H1 (cell line): ENCODE results near the gene MYO1D. TPM values are rescaled to one million over a fixed set of nuclear protein-coding genes. Genes with fewer than 3 reads are reported as not detected.
A peak's percentile ranks its signal among the peaks of the same experiment; 100 is the strongest.

Experiments
- CTCF ChIA-PET: fragments of 300-600 bp; sonication (Branson Sonifier 250); formaldehyde crosslinking; loops from one replicate; lab custom pipeline; 2021; ENCODE audit not compliant: partially characterized antibody; lab: Charles Lee
- POLR2A ChIA-PET: fragments of 300-600 bp; sonication (Branson Sonifier 250); formaldehyde crosslinking; loops from one replicate; lab custom pipeline; 2021; ENCODE audit warnings: inconsistent platforms; ENCODE audit not compliant: partially characterized antibody; lab: Charles Lee
- DNase-seq, 2 experiments: peaks; one replicate each; pipeline versions ENCODE4 v3.0.0 to v3.0.0-alpha.2; 2010 to 2022; ENCODE audit warnings: low spot score in 2 of 2, low read depth in 1 of 2, mixed read lengths in 1 of 2
- FAIRE-seq: peaks from 2 replicates; lab custom pipeline; 2011; peaks lifted over from hg19 to GRCh38; lab: Jason Lieb, UNC
- H2AFZ ChIP-seq: 2 replicates; pipeline ENCODE4 v1.8.1; 2012; ENCODE audit warnings: low read length, inconsistent platforms
- H2AK5ac ChIP-seq: 2 replicates; pipeline ENCODE4 v1.6.1; 2013; ENCODE audit warnings: low read depth, low read length
- H2BK120ac ChIP-seq: replicated peaks from 2 replicates; pipeline ENCODE3; 2013; ENCODE audit warnings: low read depth, low read length, inconsistent platforms
- H2BK12ac ChIP-seq: 2 replicates; pipeline ENCODE4 v1.6.1; 2013; ENCODE audit warnings: low read depth, low read length
- H2BK15ac ChIP-seq: 2 replicates; pipeline ENCODE4 v1.6.1; 2013; ENCODE audit warnings: low read length
- H2BK20ac ChIP-seq: 2 replicates; pipeline ENCODE4 v1.6.1; 2013; ENCODE audit warnings: low read length
- H2BK5ac ChIP-seq: 2 replicates; pipeline ENCODE4 v1.6.1; 2013; ENCODE audit warnings: low read depth, low read length
- H3K14ac ChIP-seq: 2 replicates; pipeline ENCODE4 v1.6.1; 2013; ENCODE audit warnings: inconsistent platforms; ENCODE audit not compliant: insufficient read length
- H3K18ac ChIP-seq: 2 replicates; pipeline ENCODE4 v1.6.1; 2013; ENCODE audit warnings: low read length; ENCODE audit errors: extremely low read depth
- H3K23ac ChIP-seq: 2 replicates; pipeline ENCODE4 v1.6.1; 2013; ENCODE audit warnings: inconsistent platforms; ENCODE audit not compliant: insufficient read length
- H3K23me2 ChIP-seq: 2 replicates; pipeline ENCODE4 v1.6.1; 2013; ENCODE audit warnings: low read depth, low read length
- H3K27ac ChIP-seq: 2 replicates; pipeline ENCODE4 v1.6.1; 2011; ENCODE audit warnings: low read depth, low read length, inconsistent platforms
- H3K27me3 ChIP-seq, 4 experiments: replicated peaks in 1 of 4; 1 replicate in 1 of 4; 2 replicates in 3 of 4; pipeline versions ENCODE4 v1.6.1 to v1.8.1; 2011 to 2013; ENCODE audit warnings: low read length in 3 of 4, mild to moderate bottlenecking in 3 of 4, inconsistent platforms in 2 of 4, mixed read lengths in 2 of 4, moderate library complexity in 1 of 4; ENCODE audit not compliant: control insufficient read depth in 3 of 4, insufficient read depth in 3 of 4; ENCODE audit errors: extremely low read depth in 1 of 4
- H3K36me3 ChIP-seq, 4 experiments: 2 replicates each; pipeline versions ENCODE4 v1.6.1 to v1.8.1; 2011 to 2013; ENCODE audit warnings: mild to moderate bottlenecking in 4 of 4, low read length in 3 of 4, moderate library complexity in 2 of 4, control low read depth in 1 of 4, inconsistent platforms in 1 of 4; ENCODE audit not compliant: insufficient read depth in 4 of 4, control insufficient read depth in 2 of 4
- H3K4ac ChIP-seq: replicated peaks from 2 replicates; pipeline ENCODE3; 2013; ENCODE audit warnings: low read length, low read depth, mixed read lengths, inconsistent platforms; ENCODE audit not compliant: insufficient read length
- H3K4me1 ChIP-seq, 4 experiments: replicated peaks in 1 of 4; 1 replicate in 1 of 4; 2 replicates in 3 of 4; pipeline versions ENCODE4 v1.6.1 to v1.8.1; 2011 to 2013; ENCODE audit warnings: low read length in 3 of 4, inconsistent platforms in 2 of 4, mixed read lengths in 1 of 4; ENCODE audit not compliant: insufficient read depth in 4 of 4, control insufficient read depth in 3 of 4
- H3K4me2 ChIP-seq, 2 experiments: 2 replicates each; pipeline versions ENCODE4 v1.6.1 to v1.8.1; 2011 to 2013; ENCODE audit warnings: low read depth in 2 of 2, low read length in 2 of 2, control low read depth in 1 of 2, inconsistent platforms in 1 of 2, mild to moderate bottlenecking in 1 of 2; ENCODE audit not compliant: insufficient read depth in 1 of 2
- H3K4me3 ChIP-seq, 4 experiments: fragments of 200-600, 300-600 bp in 1 of 4; sonication (generic), shearing (Covaris generic), sonication (Bioruptor Twin) in 1 of 4; 2 replicates each; pipeline versions ENCODE4 v1.5.1 to v1.8.1; 2011 to 2016; ENCODE audit warnings: low read length in 4 of 4, low read depth in 3 of 4, control low read depth in 2 of 4, inconsistent platforms in 2 of 4, mild to moderate bottlenecking in 2 of 4, mixed read lengths in 1 of 4, moderate library complexity in 1 of 4; ENCODE audit not compliant: insufficient read depth in 2 of 4; ENCODE audit errors: extremely low read depth in 1 of 4
- H3K56ac ChIP-seq: replicated peaks from 2 replicates; pipeline ENCODE3; 2013; ENCODE audit warnings: low read depth, mild to moderate bottlenecking, mixed read lengths, low read length, inconsistent platforms; ENCODE audit not compliant: insufficient read length
- H3K79me1 ChIP-seq: 2 replicates; pipeline ENCODE4 v1.6.1; 2013; ENCODE audit warnings: low read depth, low read length, control low read depth
- H3K79me2 ChIP-seq, 2 experiments: 2 replicates each; pipeline versions ENCODE4 v1.6.1 to v1.8.1; 2012 to 2013; ENCODE audit warnings: low read length in 2 of 2, mild to moderate bottlenecking in 2 of 2, inconsistent platforms in 1 of 2; ENCODE audit not compliant: insufficient read depth in 2 of 2, control insufficient read depth in 1 of 2
- H3K9ac ChIP-seq, 4 experiments: replicated peaks in 1 of 4; 1 replicate in 1 of 4; 2 replicates in 3 of 4; pipeline versions ENCODE4 v1.6.1 to v1.8.1; 2011 to 2013; ENCODE audit warnings: low read depth in 3 of 4, low read length in 3 of 4, control low read depth in 2 of 4, mild to moderate bottlenecking in 2 of 4, moderate library complexity in 2 of 4, inconsistent platforms in 1 of 4; ENCODE audit errors: extremely low read depth in 1 of 4
- H3K9me3 ChIP-seq, 2 experiments: 2 replicates each; pipeline versions ENCODE4 v1.6.1 to v1.8.1; 2012 to 2013; ENCODE audit warnings: mild to moderate bottlenecking in 2 of 2, moderate library complexity in 2 of 2, control low read depth in 1 of 2, inconsistent platforms in 1 of 2, low read depth in 1 of 2, low read length in 1 of 2, mixed read lengths in 1 of 2; ENCODE audit not compliant: insufficient read depth in 2 of 2
- H4K20me1 ChIP-seq, 2 experiments: replicated peaks in 1 of 2; 2 replicates each; pipeline versions ENCODE3 to v1.8.1; 2011 to 2013; ENCODE audit warnings: inconsistent platforms in 2 of 2, low read length in 2 of 2, mild to moderate bottlenecking in 1 of 2; ENCODE audit not compliant: insufficient read depth in 2 of 2, control insufficient read depth in 1 of 2
- H4K5ac ChIP-seq: 2 replicates; pipeline ENCODE4 v1.6.1; 2013; ENCODE audit warnings: low read length, low read depth, mixed read lengths, inconsistent platforms; ENCODE audit not compliant: insufficient read length
- H4K8ac ChIP-seq: 2 replicates; pipeline ENCODE4 v1.8.0; 2013; ENCODE audit warnings: mild to moderate bottlenecking, moderate library complexity, low read length, inconsistent platforms; ENCODE audit not compliant: insufficient read depth; ENCODE audit errors: extremely low read depth
- H4K91ac ChIP-seq: replicated peaks from 2 replicates; pipeline ENCODE3; 2013; ENCODE audit warnings: low read length, mixed read lengths, inconsistent platforms; ENCODE audit not compliant: insufficient read length
- CBX8 ChIP-seq: fragments of 300-800, 300-1000 bp; sonication (generic); IDR thresholded peaks from 2 replicates; pipeline ENCODE4 v1.7.1; 2016; ENCODE audit warnings: low read depth, low read length, borderline replicate concordance
- CHD1 ChIP-seq: IDR thresholded peaks from 2 replicates; pipeline ENCODE4 v1.6.1; 2012; ENCODE audit warnings: low read depth, low read length, improper control_type of control experiment
- EGR1 ChIP-seq: IDR thresholded peaks from 2 replicates; pipeline ENCODE4 v1.6.1; 2011; ENCODE audit warnings: low read depth, low read length, borderline replicate concordance
- HDAC6 ChIP-seq: IDR thresholded peaks from one replicate; pipeline ENCODE4 v1.7.1; 2012; ENCODE audit warnings: low read depth, mild to moderate bottlenecking, inconsistent platforms, low read length, moderate library complexity
- JUN ChIP-seq: IDR thresholded peaks from 2 replicates; pipeline ENCODE4 v1.6.1; 2011; ENCODE audit warnings: low read depth, mild to moderate bottlenecking, improper control_type of control experiment, low read length
- MAFK ChIP-seq: IDR thresholded peaks from 2 replicates; pipeline ENCODE4 v1.6.1; 2012; ENCODE audit warnings: low read depth, mild to moderate bottlenecking, improper control_type of control experiment, low read length
- POU5F1 ChIP-seq: IDR thresholded peaks from 2 replicates; pipeline ENCODE4 v1.6.1; 2011; ENCODE audit warnings: low read depth, mild to moderate bottlenecking, low read length, moderate library complexity
- RBBP5 ChIP-seq: IDR thresholded peaks from 2 replicates; pipeline ENCODE4 v1.7.1; 2012; ENCODE audit warnings: low read depth, mild to moderate bottlenecking, inconsistent platforms, low read length, moderate library complexity, borderline replicate concordance
- SP4 ChIP-seq: IDR thresholded peaks from 2 replicates; pipeline ENCODE4 v1.6.1; 2012; ENCODE audit warnings: low read length, inconsistent platforms
- SRF ChIP-seq: IDR thresholded peaks from 2 replicates; pipeline ENCODE4 v1.6.1; 2011; ENCODE audit warnings: mild to moderate bottlenecking, low read depth, low read length, moderate library complexity
- TAF7 ChIP-seq: optimal IDR thresholded peaks from 2 replicates; pipeline ENCODE3; 2011; ENCODE audit warnings: low read depth, mild to moderate bottlenecking, inconsistent platforms, low read length, moderate library complexity, borderline replicate concordance
- TBP ChIP-seq: IDR thresholded peaks from 2 replicates; pipeline ENCODE4 v1.6.1; 2011; ENCODE audit warnings: low read depth, low read length, improper control_type of control experiment
- TEAD4 ChIP-seq: IDR thresholded peaks from 2 replicates; pipeline ENCODE4 v1.6.1; 2012; ENCODE audit warnings: low read depth, low read length, inconsistent platforms, mixed read lengths
- WGBS, 2 experiments: shearing (Covaris generic) in 1 of 2; methylation state at CpG; one replicate each; pipeline versions ENCODE4 v1.1.6 to v1.1.7; 2013 to 2015; ENCODE audit warnings: low lambda C conversion rate in 2 of 2, mixed read lengths in 2 of 2, inconsistent platforms in 1 of 2, low coverage in 1 of 2, missing lambda C conversion rate in 1 of 2; ENCODE audit not compliant: insufficient replicate concordance in 2 of 2, insufficient coverage in 1 of 2, insufficient read length in 1 of 2; ENCODE audit errors: extremely low coverage in 1 of 2, missing lambda C conversion rate in 1 of 2; 5-methylcytosine and 5-hydroxymethylcytosine counted together
- polyA plus RNA-seq, 7 experiments: library from polyadenylated mRNA; depleted of rRNA in 3 of 7; stranded (reverse) in 5 of 7; unstranded in 2 of 7; fragments of >200 nt in 5 of 7; fragments of 200-250 nt in 2 of 7; gene quantifications; 1 replicate in 5 of 7; 2 replicates in 1 of 7; 4 replicates in 1 of 7; pipeline versions ENCODE4 v1.2.1 to v1.2.3, GENCODE V29; 2011 to 2013; ENCODE audit warnings: missing spikeins in 2 of 7, mixed read lengths in 2 of 7
- total RNA-seq: library from RNA; stranded (reverse); fragmentation: NEBNext Ultra II Directional; extraction: Animal tissue kit (Norgen Biotek cat#: 25700); gene quantifications from 2 replicates; pipeline ENCODE4 v1.2.1, GENCODE V29; 2021

Gene MYO1D
- total and polyA plus RNA-seq, 2 of the 8 experiments (the other 6 are each of a cell fraction or from before 2014, with no cell fraction given), result 6.5 to 25.4 TPM

GRCh38 chr17:32732900-32733299, 144.0 kb downstream of the MYO1D start:
- FAIRE-seq, result no peak
- no peak overlapping the region for H2BK12ac ChIP-seq

More at GRCh38 chr17:32732900-32733299, 144.0 kb downstream of the MYO1D start:
- Histone ChIP-seq H2BK15ac (no peak overlapping the region), H3K9ac (no peak overlapping the region), H4K5ac (no peak overlapping the region), H3K79me1 (no peaks in the 10 kb centered on the region), H3K9me3 (no peaks in the 10 kb centered on the region), H2AFZ (no peak overlapping the region), H3K23ac (no peak overlapping the region), H2BK20ac (no peak overlapping the region), H3K4me3 (no peak overlapping the region), H2BK5ac (no peak overlapping the region), H3K27me3 (no peaks in the 10 kb centered on the region), H4K8ac (peak overlapping the region; percentile 3; the same call in 1 of the 2 replicates), H2BK120ac (no peak overlapping the region), H3K18ac (no peak overlapping the region), H3K4ac (no peak overlapping the region), H3K23me2 (no peaks in the 10 kb centered on the region; the same call in 1 of the 2 replicates), H3K4me1 (peaks cover 0 to 3% (median 0%) of the 10 kb centered on the region in 4 experiments; a peak in 2 of 7 replicates), H3K27ac (no peak overlapping the region), H3K4me2 (no peak overlapping the region), H3K14ac (no peak overlapping the region), H2AK5ac (no peak overlapping the region), H4K91ac (no peak overlapping the region), H3K56ac (no peak overlapping the region), H4K20me1 (no peaks in the 10 kb centered on the region), H3K36me3 (no peaks in the 10 kb centered on the region), H3K79me2 (no peaks in the 10 kb centered on the region)
- TF ChIP-seq TEAD4 (no peak), CHD1 (no peak), MAFK (no peak), SRF (no peak), HDAC6 (no peak), CBX8 (no peak), RBBP5 (no peak), EGR1 (no peak), POU5F1 (no peak), TBP (no peak), TAF7 (no peak), JUN (no peak), SP4 (no peak)
- no peak for DNase-seq
- ChIA-PET CTCF (interaction anchor here (0.8 to 2.1 kb wide), 5 partner anchors 10 to 143 kb away, joined by 3 to 7 read pairs (median 3); no protein-coding TSS in a partner anchor), POLR2A (no interaction called here)
- 77% methylated on average over 6 of the region's 6 CpGs; no CpG with 5 or more reads in 1 of the 2 experiments for WGBS, 2 experiments
